SJSA1 (cell line): ENCODE measurements around the gene QDPR. TPM values are rescaled to one million over a fixed set of nuclear protein-coding genes. Genes with fewer than 3 reads are reported as not detected.

ENCODE experiments used
- DNase-seq, 2 experiments: peaks; one replicate each; pipeline ENCODE4 v3.0.0-alpha.2; 2015 to 2020; ENCODE audit warnings: low spot score in 2 of 2, low read depth in 1 of 2
- H3K27ac ChIP-seq: fragments of 250-450 bp; sonication (Bioruptor Pico); 2 replicates; pipeline ENCODE4 v1.5.1; 2020; ENCODE audit warnings: mild to moderate bottlenecking, moderate library complexity
- H3K27me3 ChIP-seq: fragments of 250-450 bp; sonication (Bioruptor Pico); replicated peaks from 2 replicates; pipeline ENCODE4 v1.5.1; 2020; ENCODE audit warnings: mild to moderate bottlenecking, moderate library complexity
- H3K36me3 ChIP-seq: fragments of 250-450 bp; sonication (Bioruptor Pico); 2 replicates; pipeline ENCODE4 v1.5.1; 2020; ENCODE audit warnings: mild to moderate bottlenecking
- H3K4me1 ChIP-seq: fragments of 250-450 bp; sonication (Bioruptor Pico); replicated peaks from 2 replicates; pipeline ENCODE4 v1.6.1; 2021; ENCODE audit warnings: mild to moderate bottlenecking
- H3K4me3 ChIP-seq: fragments of 250-450 bp; sonication (Bioruptor Pico); 2 replicates; pipeline ENCODE4 v1.5.1; 2020; ENCODE audit warnings: mild to moderate bottlenecking
- H3K9me3 ChIP-seq: fragments of 250-450 bp; sonication (Bioruptor Pico); replicated peaks from 2 replicates; pipeline ENCODE4 v1.5.1; 2020; ENCODE audit warnings: mild to moderate bottlenecking
- total RNA-seq: library from RNA; depleted of rRNA; stranded (reverse); fragments of >200 nt; shearing (Covaris generic); gene quantifications from 2 replicates; pipeline ENCODE4 v1.2.3, GENCODE V29; 2014

Gene QDPR
- total RNA-seq, 1 experiment from 2014 or later: 10.1 TPM

DNA sequence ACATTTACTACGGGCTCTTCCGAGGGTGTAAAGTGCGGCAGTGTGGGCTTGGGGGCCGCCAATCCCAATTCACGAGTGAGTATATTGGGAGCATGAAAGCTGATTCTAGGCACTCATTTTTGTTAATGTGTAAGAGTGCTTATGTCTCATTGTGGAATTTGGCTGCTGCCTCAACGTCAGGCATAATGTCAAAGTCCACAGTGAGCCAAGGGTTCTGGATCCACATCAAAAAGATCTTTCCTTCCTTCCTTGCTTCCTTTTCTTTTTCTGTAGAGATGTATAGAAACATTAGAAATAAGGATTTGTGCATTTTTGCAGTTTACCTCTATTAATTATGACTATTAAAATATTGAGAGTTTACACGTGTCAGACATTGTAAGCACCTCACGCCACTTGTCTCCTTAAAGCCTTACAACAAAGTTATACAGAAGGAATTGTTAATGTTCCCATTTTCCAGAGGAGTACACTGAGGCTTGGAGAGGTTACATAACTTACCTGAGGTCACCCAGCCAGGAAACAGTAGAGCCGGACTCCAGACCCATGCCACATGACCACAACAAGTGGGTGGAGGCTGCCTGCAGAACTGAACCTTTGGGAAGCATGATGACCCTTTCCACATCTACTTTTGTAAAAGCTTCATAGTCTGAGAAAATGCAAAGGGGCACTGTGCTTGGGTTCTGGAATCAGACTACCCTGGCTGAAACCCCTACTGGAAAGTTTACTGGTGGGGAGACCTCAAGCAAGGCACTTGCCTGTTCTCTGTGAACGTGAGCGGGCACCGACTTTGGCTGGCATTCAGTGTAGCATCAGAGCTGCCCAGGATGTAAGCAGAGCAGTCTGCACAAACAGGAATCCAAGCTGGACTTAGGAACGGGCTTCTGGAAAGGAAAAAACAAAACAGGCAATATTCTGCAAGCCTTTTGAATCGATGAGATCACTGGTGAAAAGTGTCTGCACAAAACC, 3.8 kb upstream of the QDPR start:
- H3K36me3 ChIP-seq: no peaks in the 10 kb centered on the region
- H3K27me3 ChIP-seq: no peaks in the 10 kb centered on the region
- no peak overlapping the region for H3K4me3 ChIP-seq
- H3K27ac ChIP-seq: no peak overlapping the region
- H3K9me3 ChIP-seq: no peaks in the 10 kb centered on the region
- 0 out of 2 replicates have a peak, but pooled peaks cover 3% of the 10 kb centered on the region for H3K4me1 ChIP-seq
- DNase-seq: no peak

- Histone ChIP-seq H3K4me3 (no peak within 1 kb of the TSS), H3K36me3 (no peaks in the 10 kb centered on the region), H3K27me3 (no peaks in the 10 kb centered on the region), H3K4me1 (0 out of 2 replicates have a peak, but pooled peaks cover 3% of the 10 kb centered on the region), H3K9me3 (no peaks in the 10 kb centered on the region), H3K27ac (no peak within 1 kb of the TSS)
- DNase-seq: no peak
Measured at GRCh38 chr4:17514865-17515264, 3.0 kb upstream of the QDPR start, which contains the start of gene CLRN2. CLRN2 (plus strand) TSS chr4:17515165; CDS start chr4:17515267, 102 bp downstream.

DNA sequence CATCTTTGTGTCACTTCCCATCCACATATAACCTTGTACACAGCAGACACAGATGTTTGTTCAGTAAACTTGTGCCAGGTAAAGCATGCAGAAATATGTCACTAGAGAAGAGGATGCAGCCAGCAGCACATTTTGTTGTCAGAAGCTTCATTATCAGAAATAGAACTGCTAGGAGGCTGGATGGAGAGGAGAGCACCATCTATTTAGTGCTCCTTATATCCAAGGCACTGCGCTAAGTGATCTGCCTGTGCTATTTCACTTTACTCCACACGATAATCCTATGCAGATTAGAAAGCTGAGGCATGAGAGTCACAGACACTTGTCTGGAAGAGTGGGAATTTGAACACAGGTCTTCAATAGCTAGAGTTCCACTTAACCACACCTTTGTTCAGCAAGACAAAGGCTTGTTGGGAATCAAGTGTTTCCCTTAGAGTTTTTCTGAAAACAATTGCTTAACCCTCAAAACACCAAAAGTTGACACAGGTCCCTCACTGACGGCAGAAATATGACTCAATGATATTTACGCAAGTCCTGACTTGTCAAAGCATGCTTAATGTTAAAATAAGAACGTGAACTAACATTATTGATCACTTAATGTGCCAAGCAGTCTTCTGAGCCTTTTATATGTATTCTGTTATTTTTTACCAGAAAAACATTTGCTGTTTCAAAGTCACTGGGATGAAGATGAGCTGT, 1.2 kb upstream of the QDPR start:
- no peak for DNase-seq
- Histone ChIP-seq H3K27ac (no peak overlapping the region), H3K4me3 (no peak overlapping the region), H3K9me3 (no peaks in the 10 kb centered on the region), H3K4me1 (0 out of 2 replicates have a peak, but pooled peaks cover 3% of the 10 kb centered on the region), H3K27me3 (no peaks in the 10 kb centered on the region), H3K36me3 (no peaks in the 10 kb centered on the region)

- no peaks in the 10 kb centered on the region for H3K27me3 ChIP-seq
- H3K27ac ChIP-seq: no peak overlapping the region
- DNase-seq: peak; percentile 5 to 42
- H3K4me1 ChIP-seq: 0 out of 2 replicates have a peak, but pooled peaks cover 3% of the 10 kb centered on the region
- H3K4me3 ChIP-seq: peak overlapping the region; percentile 54
- no peaks in the 10 kb centered on the region for H3K36me3 ChIP-seq
- H3K9me3 ChIP-seq: no peaks in the 10 kb centered on the region
Measured at GRCh38 chr4:17511509-17511949, 361 bp downstream of the QDPR start.

GRCh38 chr4:17511051-17511450, 839 bp downstream of the QDPR start:
- Histone ChIP-seq H3K36me3 (no peaks in the 10 kb centered on the region), H3K27me3 (no peaks in the 10 kb centered on the region), H3K9me3 (no peaks in the 10 kb centered on the region), H3K27ac (no peak overlapping the region), H3K4me1 (0 out of 2 replicates have a peak, but pooled peaks cover 3% of the 10 kb centered on the region), H3K4me3 (peak overlapping the region; percentile 54)
- no peak for DNase-seq

GRCh38 chr4:17510582-17510981, 1.3 kb downstream of the QDPR start:
- Histone ChIP-seq H3K27me3 (no peaks in the 10 kb centered on the region), H3K36me3 (no peaks in the 10 kb centered on the region), H3K4me3 (no peak overlapping the region)

GRCh38 chr4:17504081-17504480, 7.8 kb downstream of the QDPR start:
- no peak overlapping the region for H3K27ac ChIP-seq
- no peak overlapping the region for H3K4me3 ChIP-seq
- no peak for DNase-seq
- H3K9me3 ChIP-seq: no peaks in the 10 kb centered on the region
- no peaks in the 10 kb centered on the region for H3K27me3 ChIP-seq
- H3K4me1 ChIP-seq: peaks cover 9% of the 10 kb centered on the region
- H3K36me3 ChIP-seq: no peaks in the 10 kb centered on the region

More at GRCh38 chr4:17510582-17510981, 1.3 kb downstream of the QDPR start:
- H3K9me3 ChIP-seq: no peaks in the 10 kb centered on the region
- no peak overlapping the region for H3K27ac ChIP-seq
- 0 out of 2 replicates have a peak, but pooled peaks cover 3% of the 10 kb centered on the region for H3K4me1 ChIP-seq
- DNase-seq: no peak

GRCh38 chr4:17502756-17503155, 9.1 kb downstream of the QDPR start:
- DNase-seq: peak in 1 of 2 experiments; percentile 0
- Histone ChIP-seq H3K9me3 (no peaks in the 10 kb centered on the region), H3K36me3 (no peaks in the 10 kb centered on the region), H3K27ac (no peak overlapping the region), H3K4me3 (no peak overlapping the region), H3K27me3 (no peaks in the 10 kb centered on the region), H3K4me1 (peaks cover 9% of the 10 kb centered on the region)

GRCh38 chr4:17500574-17500973, 11.3 kb downstream of the QDPR start:
- DNase-seq: peak in 1 of 2 experiments; percentile 25

GRCh38 chr4:17497890-17498523, 13.9 kb downstream of the QDPR start:
- H3K27me3 ChIP-seq: no peaks in the 10 kb centered on the region
- DNase-seq: no peak
- H3K36me3 ChIP-seq: no peaks in the 10 kb centered on the region
- H3K27ac ChIP-seq: no peak overlapping the region
- H3K4me3 ChIP-seq: no peak overlapping the region
- H3K9me3 ChIP-seq: no peaks in the 10 kb centered on the region
- H3K4me1 ChIP-seq: peaks cover 14% of the 10 kb centered on the region

More at GRCh38 chr4:17500574-17500973, 11.3 kb downstream of the QDPR start:
- H3K27me3 ChIP-seq: no peaks in the 10 kb centered on the region
- H3K36me3 ChIP-seq: no peaks in the 10 kb centered on the region
- H3K4me3 ChIP-seq: no peak overlapping the region
- no peaks in the 10 kb centered on the region for H3K9me3 ChIP-seq
- peaks cover 9% of the 10 kb centered on the region for H3K4me1 ChIP-seq
- peak overlapping the region; percentile 17; the same call in 1 of the 2 replicates for H3K27ac ChIP-seq

- 0 out of 2 replicates have a peak, but pooled peaks cover 4% of the 10 kb centered on the region for H3K4me1 ChIP-seq
- H3K27me3 ChIP-seq: no peaks in the 10 kb centered on the region
- no peak overlapping the region for H3K27ac ChIP-seq
- DNase-seq: peak in 1 of 2 experiments; percentile 7
- no peak overlapping the region for H3K4me3 ChIP-seq
- H3K9me3 ChIP-seq: no peaks in the 10 kb centered on the region
- H3K36me3 ChIP-seq: no peaks in the 10 kb centered on the region
Measured at GRCh38 chr4:17494258-17495190, 17.4 kb downstream of the QDPR start.

GRCh38 chr4:17493619-17494018, 18.3 kb downstream of the QDPR start:
- Histone ChIP-seq H3K27me3 (no peaks in the 10 kb centered on the region), H3K36me3 (no peaks in the 10 kb centered on the region), H3K4me1 (0 out of 2 replicates have a peak, but pooled peaks cover 4% of the 10 kb centered on the region), H3K27ac (no peak overlapping the region), H3K9me3 (no peaks in the 10 kb centered on the region), H3K4me3 (no peak overlapping the region)
- no peak for DNase-seq
